GM08714 (cell line): ENCODE measurements around the gene SUPT20HL1.
"Not testable (repeated sequence)": the region's sequence is repeated elsewhere in the genome, so short reads cannot be mapped to it uniquely, and the experiment has no call there.

ENCODE experiments used
- H3K4me3 ChIP-seq: fragments of 200-500 bp; sonication (Bioruptor generic); 2 replicates; pipeline ENCODE4 v1.5.1; 2014; ENCODE audit warnings: mild to moderate bottlenecking, low read length, inconsistent platforms
- ZNF274 ChIP-seq: IDR thresholded peaks from 2 replicates; pipeline ENCODE4 v1.6.1; 2012; ENCODE audit warnings: mild to moderate bottlenecking, low read depth, low read length

SUPT20HL1 gene

GRCh38 chrX:24341795-24342194 lies 18.6 kb upstream of the SUPT20HL1 start:
- H3K4me3 ChIP-seq: no peak overlapping the region
- no peak for TF ChIP-seq ZNF274

- TF ChIP-seq ZNF274: no peak
Observed at GRCh38 chrX:24343719-24344118, 16.7 kb upstream of the SUPT20HL1 start.

GRCh38 chrX:24347881-24348280 lies 12.6 kb upstream of the SUPT20HL1 start:
- no peak for TF ChIP-seq ZNF274
- no peak overlapping the region for H3K4me3 ChIP-seq

More at GRCh38 chrX:24343719-24344118, 16.7 kb upstream of the SUPT20HL1 start:
- no peak overlapping the region for H3K4me3 ChIP-seq

GRCh38 chrX:24350217-24350616 lies 10.2 kb upstream of the SUPT20HL1 start:
- no peak for TF ChIP-seq ZNF274

GRCh38 chrX:24355095-24355494 lies 5.3 kb upstream of the SUPT20HL1 start:
- no peak overlapping the region for H3K4me3 ChIP-seq
- no peak for TF ChIP-seq ZNF274

More at GRCh38 chrX:24350217-24350616, 10.2 kb upstream of the SUPT20HL1 start:
- H3K4me3 ChIP-seq: no peak overlapping the region

GRCh38 chrX:24357106-24357505 lies 3.3 kb upstream of the SUPT20HL1 start:
- TF ChIP-seq ZNF274: no peak
- H3K4me3 ChIP-seq: no peak overlapping the region

- not testable (repeated sequence) for H3K4me3 ChIP-seq
Observed at GRCh38 chrX:24362089-24362745, 1.8 kb downstream of the SUPT20HL1 start.

- not testable (repeated sequence) for H3K4me3 ChIP-seq
Observed at GRCh38 chrX:24363432-24364181, 3.2 kb downstream of the SUPT20HL1 start.

GRCh38 chrX:24364326-24364725 lies 3.9 kb downstream of the SUPT20HL1 start:
- no peak for TF ChIP-seq ZNF274
- H3K4me3 ChIP-seq: no peak overlapping the region

GRCh38 chrX:24364851-24365538 lies 4.6 kb downstream of the SUPT20HL1 start:
- no peak overlapping the region for H3K4me3 ChIP-seq
- TF ChIP-seq ZNF274: no peak

- not testable (repeated sequence) for H3K4me3 ChIP-seq
Observed at GRCh38 chrX:24366762-24367400, 6.4 kb downstream of the SUPT20HL1 start.

- no peak overlapping the region for H3K4me3 ChIP-seq
- TF ChIP-seq ZNF274: no peak
Observed at GRCh38 chrX:24369816-24370215, 9.4 kb downstream of the SUPT20HL1 start.

GRCh38 chrX:24371391-24371972 lies 11.0 kb downstream of the SUPT20HL1 start:
- no peak overlapping the region for H3K4me3 ChIP-seq
- no peak for TF ChIP-seq ZNF274

GRCh38 chrX:24372021-24372763 lies 11.8 kb downstream of the SUPT20HL1 start:
- no peak overlapping the region for H3K4me3 ChIP-seq
- no peak for TF ChIP-seq ZNF274
